Measurements from ENCODE around the gene KPTN. TPM values are rescaled to one million over a fixed set of nuclear protein-coding genes. Genes with fewer than 3 reads are reported as not detected.

The KPTN gene
- total and polyA plus RNA-seq, 2 of the 13 experiments (the other 11 are each of a cell fraction or from before 2014, with no cell fraction given): 9.1 to 13.3 TPM

DNA sequence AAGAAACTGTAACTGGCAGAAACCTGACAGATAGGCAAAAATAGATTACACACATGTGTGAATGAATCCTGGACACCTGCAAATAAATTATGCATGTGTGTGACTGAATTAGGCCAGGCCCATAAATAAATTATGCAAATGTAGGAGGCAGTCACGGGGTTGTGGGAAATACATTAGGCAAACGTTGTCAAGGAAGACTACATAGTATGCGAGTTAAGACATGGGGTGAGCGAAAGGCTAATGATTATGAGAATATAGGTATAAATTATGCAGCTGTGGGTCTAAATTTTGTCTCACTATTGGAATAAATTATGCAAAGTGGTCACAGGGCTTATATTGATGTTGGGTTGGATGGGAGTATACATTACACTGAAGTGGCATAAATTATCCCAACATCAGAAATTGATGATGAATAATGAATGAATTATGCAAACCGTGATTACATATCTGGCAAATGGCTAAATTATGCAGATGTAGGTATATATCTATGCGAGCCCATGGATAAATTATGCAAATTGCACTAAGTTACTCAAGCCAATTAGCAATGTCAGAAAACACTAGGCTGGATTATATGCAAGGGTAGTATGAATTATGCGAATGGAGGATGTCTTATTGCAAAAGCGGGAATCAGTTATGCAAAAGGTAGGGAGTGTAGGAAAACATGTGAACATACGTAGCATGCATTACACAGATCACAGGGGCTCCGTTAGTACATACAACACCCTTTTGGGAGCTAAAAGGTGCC, 19.2 kb downstream of the KPTN start (continued):
- no peak for TF ChIP-seq GABPB1 (CRISPR knock-in tag; IDR thresholded peaks at IDR 0.05)

- H2AFZ ChIP-seq (ENCODE audit: low read length): no peak overlapping the region
- H3K27ac ChIP-seq (ENCODE audit: extremely low read length, insufficient read depth, low read length): no peak overlapping the region
- peaks cover 16% of the 10 kb centered on the region for H3K4me1 ChIP-seq (ENCODE audit: insufficient read depth, low read length)
- WGBS (ENCODE audit: low lambda C conversion rate): 51% methylated on average over 5 of the region's 5 CpGs
- DNase-seq (ENCODE audit: low spot score) (no peak), ATAC-seq (no peak; the same call in 2 of the 3 replicates), FAIRE-seq (no peak)
- H3K27me3 ChIP-seq (ENCODE audit: control insufficient read depth in 1 of 2, insufficient read depth in 2 of 2, low read length in 2 of 2): peaks cover 4 to 55% of the 10 kb centered on the region in 2 experiments
- TF ChIP-seq DDIT3 (CRISPR knock-in tag; IDR thresholded peaks at IDR 0.05): no peak
- no peak for TF ChIP-seq ZBTB2 (CRISPR knock-in tag; IDR thresholded peaks at IDR 0.05; ENCODE audit: low read depth)
- TF ChIP-seq POLR2AphosphoS2 (IDR thresholded peaks at IDR 0.05; ENCODE audit: low read depth, low read length): no peak
- no peak for TF ChIP-seq HIVEP1 (CRISPR knock-in tag; IDR thresholded peaks at IDR 0.05)
- no peak for TF ChIP-seq MATR3 (CRISPR knock-in tag; IDR thresholded peaks at IDR 0.05)
- TF ChIP-seq TMF1 (CRISPR knock-in tag; IDR thresholded peaks at IDR 0.05; ENCODE audit: low read depth): no peak
- no peak for TF ChIP-seq ZSCAN21 (CRISPR knock-in tag; IDR thresholded peaks at IDR 0.05; ENCODE audit: borderline replicate concordance)
- no peak for TF ChIP-seq ZFP62 (CRISPR knock-in tag; IDR thresholded peaks at IDR 0.05)
- TF ChIP-seq ZNF614 (CRISPR knock-in tag; IDR thresholded peaks at IDR 0.05; ENCODE audit: borderline replicate concordance): no peak
- no peak for TF ChIP-seq YEATS4 (CRISPR knock-in tag; IDR thresholded peaks at IDR 0.05; ENCODE audit: borderline replicate concordance)
- TF ChIP-seq RFX3 (CRISPR knock-in tag; IDR thresholded peaks at IDR 0.05): no peak
- no peak for TF ChIP-seq ZNF629 (CRISPR knock-in tag; conservative IDR thresholded peaks at IDR 0.05)
- TF ChIP-seq ZNF841 (CRISPR knock-in tag; IDR thresholded peaks at IDR 0.05; ENCODE audit: borderline replicate concordance): no peak
- no peak for TF ChIP-seq MBD4 (IDR thresholded peaks at IDR 0.05; ENCODE audit: borderline replicate concordance, low read length)
- TF ChIP-seq FOSL1 (CRISPR knock-in tag; IDR thresholded peaks at IDR 0.05; ENCODE audit: borderline replicate concordance): no peak
- no peak for TF ChIP-seq ELF3 (CRISPR knock-in tag; IDR thresholded peaks at IDR 0.05)
- no peak for TF ChIP-seq ZEB1 (IDR thresholded peaks at IDR 0.05; ENCODE audit: insufficient replicate concordance, low read depth)
- TF ChIP-seq, protein P1, sequence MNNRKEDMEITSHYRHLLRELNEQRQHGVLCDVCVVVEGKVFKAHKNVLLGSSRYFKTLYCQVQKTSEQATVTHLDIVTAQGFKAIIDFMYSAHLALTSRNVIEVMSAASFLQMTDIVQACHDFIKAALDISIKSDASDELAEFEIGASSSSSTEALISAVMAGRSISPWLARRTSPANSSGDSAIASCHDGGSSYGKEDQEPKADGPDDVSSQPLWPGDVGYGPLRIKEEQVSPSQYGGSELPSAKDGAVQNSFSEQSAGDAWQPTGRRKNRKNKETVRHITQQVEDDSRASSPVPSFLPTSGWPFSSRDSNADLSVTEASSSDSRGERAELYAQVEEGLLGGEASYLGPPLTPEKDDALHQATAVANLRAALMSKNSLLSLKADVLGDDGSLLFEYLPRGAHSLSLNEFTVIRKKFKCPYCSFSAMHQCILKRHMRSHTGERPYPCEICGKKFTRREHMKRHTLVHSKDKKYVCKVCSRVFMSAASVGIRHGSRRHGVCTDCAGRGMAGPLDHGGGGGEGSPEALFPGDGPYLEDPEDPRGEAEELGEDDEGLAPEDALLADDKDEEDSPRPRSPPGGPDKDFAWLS (CRISPR knock-in tag; IDR thresholded peaks at IDR 0.05; ENCODE audit: borderline replicate concordance): no peak
- ChIA-PET POLR2A (no interaction called here), CTCF (ENCODE audit: low intra/inter-chr PET ratio, low total read pairs) (no interaction called here)
- no peaks in the 10 kb centered on the region for H4K20me1 ChIP-seq (ENCODE audit: insufficient read depth, low read length)
- no peaks in the 10 kb centered on the region for H3K36me3 ChIP-seq (replicated peaks in 1 of 2; ENCODE audit: control insufficient read depth in 1 of 2, insufficient read depth in 2 of 2, low read length in 2 of 2)
- intact Hi-C loops (cut with micrococcal nuclease; ENCODE audit: unreplicated experiment): no loop called here
- no peaks in the 10 kb centered on the region for H3K79me2 ChIP-seq (ENCODE audit: insufficient read depth, low read length)
- no peak overlapping the region for H3K4me2 ChIP-seq (ENCODE audit: low read depth, low read length)
- no peaks in the 10 kb centered on the region for H3K9me3 ChIP-seq (ENCODE audit: low read length)
- BruUV-seq (replicated peaks): no TSS peak
- in situ Hi-C loops (cut with HindIII; ENCODE audit: extremely low pct_ligation_motif_present, low pct_unique_long_range_greater_than_20kb): no loop called here
- H3K9ac ChIP-seq (ENCODE audit: insufficient read depth, low read depth, low read length): no peak overlapping the region
- no peak overlapping the region for H3K4me3 ChIP-seq (replicated peaks in 1 of 3; ENCODE audit: insufficient read depth in 1 of 3, low read depth in 2 of 3, low read length in 3 of 3)
Observed at GRCh38 chr19:47461876-47462275, 22.1 kb downstream of the KPTN start.
